ENCODE measurements around the gene ADRA1B. TPM values are rescaled to one million over a fixed set of nuclear protein-coding genes. Genes with fewer than 3 reads are reported as not detected.

ADRA1B gene
- polyA plus RNA-seq, 2 of the 4 experiments (the other 2 are of a cell fraction) = 4.4 to 8.5 TPM

DNA sequence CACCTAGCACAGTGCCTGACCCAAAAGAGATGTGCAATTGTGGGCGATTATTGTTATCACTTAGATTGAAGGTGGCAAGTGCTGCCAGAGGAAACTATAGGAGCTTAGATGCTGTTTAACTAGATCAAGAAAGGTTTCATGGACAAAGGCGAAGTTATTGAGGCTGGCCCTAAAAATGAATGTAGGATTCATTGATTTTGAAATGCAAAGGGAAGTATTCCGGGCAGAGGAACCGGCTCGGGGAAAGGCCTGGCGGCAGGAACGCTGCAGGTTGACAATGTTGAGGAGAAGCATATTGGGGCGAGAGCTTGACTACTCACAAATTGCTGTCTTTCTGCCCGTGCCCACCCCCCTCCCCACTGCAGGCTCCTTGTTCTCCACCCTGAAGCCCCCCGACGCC lies 55.2 kb downstream of the ADRA1B start:
- 88% methylated on average over 11 of the region's 11 CpGs for WGBS (ENCODE audit: missing lambda C conversion rate)
- ChIA-PET CTCF (interaction anchor here (1.2 to 1.4 kb wide), 2 partner anchors 22 to 50 kb away, joined by 3 to 4 read pairs; no protein-coding TSS in a partner anchor), POLR2A (no interaction called here)
- Histone ChIP-seq H3K4me2 (peak overlapping the region; percentile 42; the same call in 2 of the 3 replicates), H3K27ac (no peak overlapping the region), H3K4me3 (no peak overlapping the region), H3K4me1 (peaks cover 17% of the 10 kb centered on the region), H3K9me3 (no peaks in the 10 kb centered on the region)
- TF ChIP-seq, protein P1, sequence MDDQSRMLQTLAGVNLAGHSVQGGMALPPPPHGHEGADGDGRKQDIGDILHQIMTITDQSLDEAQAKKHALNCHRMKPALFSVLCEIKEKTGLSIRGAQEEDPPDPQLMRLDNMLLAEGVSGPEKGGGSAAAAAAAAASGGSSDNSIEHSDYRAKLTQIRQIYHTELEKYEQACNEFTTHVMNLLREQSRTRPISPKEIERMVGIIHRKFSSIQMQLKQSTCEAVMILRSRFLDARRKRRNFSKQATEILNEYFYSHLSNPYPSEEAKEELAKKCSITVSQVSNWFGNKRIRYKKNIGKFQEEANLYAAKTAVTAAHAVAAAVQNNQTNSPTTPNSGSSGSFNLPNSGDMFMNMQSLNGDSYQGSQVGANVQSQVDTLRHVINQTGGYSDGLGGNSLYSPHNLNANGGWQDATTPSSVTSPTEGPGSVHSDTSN (IDR thresholded peaks at IDR 0.05) = no peak
- TF ChIP-seq RARB (CRISPR knock-in tag; IDR thresholded peaks at IDR 0.05) = no peak
- TF ChIP-seq CHD4 (IDR thresholded peaks at IDR 0.05; ENCODE audit: borderline replicate concordance) = no peak
- TF ChIP-seq HOXB5 (CRISPR knock-in tag; IDR thresholded peaks at IDR 0.05) = no peak
- no peak for TF ChIP-seq RFX5 (IDR thresholded peaks at IDR 0.05)
- no peak for TF ChIP-seq TFCP2L1 (CRISPR knock-in tag; IDR thresholded peaks at IDR 0.05)
- TF ChIP-seq, protein P2, sequence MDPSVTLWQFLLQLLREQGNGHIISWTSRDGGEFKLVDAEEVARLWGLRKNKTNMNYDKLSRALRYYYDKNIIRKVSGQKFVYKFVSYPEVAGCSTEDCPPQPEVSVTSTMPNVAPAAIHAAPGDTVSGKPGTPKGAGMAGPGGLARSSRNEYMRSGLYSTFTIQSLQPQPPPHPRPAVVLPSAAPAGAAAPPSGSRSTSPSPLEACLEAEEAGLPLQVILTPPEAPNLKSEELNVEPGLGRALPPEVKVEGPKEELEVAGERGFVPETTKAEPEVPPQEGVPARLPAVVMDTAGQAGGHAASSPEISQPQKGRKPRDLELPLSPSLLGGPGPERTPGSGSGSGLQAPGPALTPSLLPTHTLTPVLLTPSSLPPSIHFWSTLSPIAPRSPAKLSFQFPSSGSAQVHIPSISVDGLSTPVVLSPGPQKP (IDR thresholded peaks at IDR 0.05; ENCODE audit: low read depth, low read length) = no peak
- TF ChIP-seq, protein P3, sequence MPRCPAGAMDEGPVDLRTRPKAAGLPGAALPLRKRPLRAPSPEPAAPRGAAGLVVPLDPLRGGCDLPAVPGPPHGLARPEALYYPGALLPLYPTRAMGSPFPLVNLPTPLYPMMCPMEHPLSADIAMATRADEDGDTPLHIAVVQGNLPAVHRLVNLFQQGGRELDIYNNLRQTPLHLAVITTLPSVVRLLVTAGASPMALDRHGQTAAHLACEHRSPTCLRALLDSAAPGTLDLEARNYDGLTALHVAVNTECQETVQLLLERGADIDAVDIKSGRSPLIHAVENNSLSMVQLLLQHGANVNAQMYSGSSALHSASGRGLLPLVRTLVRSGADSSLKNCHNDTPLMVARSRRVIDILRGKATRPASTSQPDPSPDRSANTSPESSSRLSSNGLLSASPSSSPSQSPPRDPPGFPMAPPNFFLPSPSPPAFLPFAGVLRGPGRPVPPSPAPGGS (IDR thresholded peaks at IDR 0.05) = no peak
- no peak for TF ChIP-seq ZFP36 (IDR thresholded peaks at IDR 0.05; ENCODE audit: borderline replicate concordance, partially characterized antibody)
- TF ChIP-seq, protein P4, sequence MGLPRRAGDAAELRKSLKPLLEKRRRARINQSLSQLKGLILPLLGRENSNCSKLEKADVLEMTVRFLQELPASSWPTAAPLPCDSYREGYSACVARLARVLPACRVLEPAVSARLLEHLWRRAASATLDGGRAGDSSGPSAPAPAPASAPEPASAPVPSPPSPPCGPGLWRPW (IDR thresholded peaks at IDR 0.05) = no peak
- no peak for TF ChIP-seq EHF (CRISPR knock-in tag; IDR thresholded peaks at IDR 0.05)
- no peak for TF ChIP-seq GATA3 (IDR thresholded peaks at IDR 0.05; ENCODE audit: borderline replicate concordance)
- ATAC-seq (no peak), FAIRE-seq (no peak), DNase-seq (ENCODE audit: low read depth in 1 of 2, low spot score in 1 of 2) (no peak)

DNA sequence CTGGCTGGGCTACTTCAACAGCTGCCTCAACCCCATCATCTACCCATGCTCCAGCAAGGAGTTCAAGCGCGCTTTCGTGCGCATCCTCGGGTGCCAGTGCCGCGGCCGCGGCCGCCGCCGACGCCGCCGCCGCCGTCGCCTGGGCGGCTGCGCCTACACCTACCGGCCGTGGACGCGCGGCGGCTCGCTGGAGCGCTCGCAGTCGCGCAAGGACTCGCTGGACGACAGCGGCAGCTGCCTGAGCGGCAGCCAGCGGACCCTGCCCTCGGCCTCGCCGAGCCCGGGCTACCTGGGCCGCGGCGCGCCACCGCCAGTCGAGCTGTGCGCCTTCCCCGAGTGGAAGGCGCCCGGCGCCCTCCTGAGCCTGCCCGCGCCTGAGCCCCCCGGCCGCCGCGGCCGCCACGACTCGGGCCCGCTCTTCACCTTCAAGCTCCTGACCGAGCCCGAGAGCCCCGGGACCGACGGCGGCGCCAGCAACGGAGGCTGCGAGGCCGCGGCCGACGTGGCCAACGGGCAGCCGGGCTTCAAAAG lies 55.7 kb downstream of the ADRA1B start:
- Histone ChIP-seq H3K9me3 (no peaks in the 10 kb centered on the region), H3K4me1 (peaks cover 17% of the 10 kb centered on the region), H3K4me3 (no peak overlapping the region), H3K27ac (no peak overlapping the region), H3K4me2 (no peak overlapping the region)
- no peak for TF ChIP-seq KDM5A (IDR thresholded peaks at IDR 0.05)
- TF ChIP-seq RFX5 (IDR thresholded peaks at IDR 0.05) = no peak
- TF ChIP-seq FOXS1 (CRISPR knock-in tag; IDR thresholded peaks at IDR 0.05) = no peak
- TF ChIP-seq HOXB13 (CRISPR knock-in tag; IDR thresholded peaks at IDR 0.05; ENCODE audit: low read depth) = no peak
- TF ChIP-seq EP300 (IDR thresholded peaks at IDR 0.05) = no peak
- TF ChIP-seq, protein P1 (IDR thresholded peaks at IDR 0.05) = no peak
- TF ChIP-seq JUNB (IDR thresholded peaks at IDR 0.05) = no peak
- TF ChIP-seq, protein P5, sequence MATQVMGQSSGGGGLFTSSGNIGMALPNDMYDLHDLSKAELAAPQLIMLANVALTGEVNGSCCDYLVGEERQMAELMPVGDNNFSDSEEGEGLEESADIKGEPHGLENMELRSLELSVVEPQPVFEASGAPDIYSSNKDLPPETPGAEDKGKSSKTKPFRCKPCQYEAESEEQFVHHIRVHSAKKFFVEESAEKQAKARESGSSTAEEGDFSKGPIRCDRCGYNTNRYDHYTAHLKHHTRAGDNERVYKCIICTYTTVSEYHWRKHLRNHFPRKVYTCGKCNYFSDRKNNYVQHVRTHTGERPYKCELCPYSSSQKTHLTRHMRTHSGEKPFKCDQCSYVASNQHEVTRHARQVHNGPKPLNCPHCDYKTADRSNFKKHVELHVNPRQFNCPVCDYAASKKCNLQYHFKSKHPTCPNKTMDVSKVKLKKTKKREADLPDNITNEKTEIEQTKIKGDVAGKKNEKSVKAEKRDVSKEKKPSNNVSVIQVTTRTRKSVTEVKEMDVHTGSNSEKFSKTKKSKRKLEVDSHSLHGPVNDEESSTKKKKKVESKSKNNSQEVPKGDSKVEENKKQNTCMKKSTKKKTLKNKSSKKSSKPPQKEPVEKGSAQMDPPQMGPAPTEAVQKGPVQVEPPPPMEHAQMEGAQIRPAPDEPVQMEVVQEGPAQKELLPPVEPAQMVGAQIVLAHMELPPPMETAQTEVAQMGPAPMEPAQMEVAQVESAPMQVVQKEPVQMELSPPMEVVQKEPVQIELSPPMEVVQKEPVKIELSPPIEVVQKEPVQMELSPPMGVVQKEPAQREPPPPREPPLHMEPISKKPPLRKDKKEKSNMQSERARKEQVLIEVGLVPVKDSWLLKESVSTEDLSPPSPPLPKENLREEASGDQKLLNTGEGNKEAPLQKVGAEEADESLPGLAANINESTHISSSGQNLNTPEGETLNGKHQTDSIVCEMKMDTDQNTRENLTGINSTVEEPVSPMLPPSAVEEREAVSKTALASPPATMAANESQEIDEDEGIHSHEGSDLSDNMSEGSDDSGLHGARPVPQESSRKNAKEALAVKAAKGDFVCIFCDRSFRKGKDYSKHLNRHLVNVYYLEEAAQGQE (IDR thresholded peaks at IDR 0.05) = no peak
- TF ChIP-seq HDAC2 (IDR thresholded peaks at IDR 0.05) = no peak
- no peak for TF ChIP-seq NR3C1 (IDR thresholded peaks at IDR 0.05)
- TF ChIP-seq NPAS2 (CRISPR knock-in tag; IDR thresholded peaks at IDR 0.05; ENCODE audit: borderline replicate concordance) = no peak
- TF ChIP-seq, protein P3 (IDR thresholded peaks at IDR 0.05) = no peak
- CTCF ChIA-PET = interaction anchor here (1.2 to 1.4 kb wide), 2 partner anchors 22 to 49 kb away, joined by 3 to 4 read pairs; no protein-coding TSS in a partner anchor
- FAIRE-seq (no peak), DNase-seq (ENCODE audit: low read depth in 1 of 2, low spot score in 1 of 2) (no peak), ATAC-seq (no peak)
- POLR2A ChIA-PET = no interaction called here
- 98% methylated on average over 60 of the region's 76 CpGs for WGBS (ENCODE audit: missing lambda C conversion rate)

All from A549 (cell line).